Activated naive CD4-positive, alpha-beta T cell treated with anti-CD3 and anti-CD28 coated beads for 36 hours (primary cell): Measurements from ENCODE around the gene CES1. TPM values are rescaled to one million over a fixed set of nuclear protein-coding genes. Genes with fewer than 3 reads are reported as not detected.
"Not testable (repeated sequence)": the region's sequence is repeated elsewhere in the genome, so short reads cannot be mapped to it uniquely, and the experiment has no call there.

Source experiments
- CTCF ChIA-PET: fragments of 350-600 bp; sonication (Branson Sonifier 250); formaldehyde crosslinking; loops from one replicate; lab custom pipeline; 2021; ENCODE audit warnings: antibody characterized with exemption; lab: Charles Lee
- DNase-seq: peaks from one replicate; pipeline ENCODE4 v3.0.0-alpha.2; 2020
- H3K27ac Mint-ChIP-seq: one replicate; pipeline ENCODE4 v1.8.0; 2021; ENCODE audit warnings: mild to moderate bottlenecking, mixed read lengths
- H3K27me3 Mint-ChIP-seq: one replicate; pipeline ENCODE4 v1.8.0; 2021; ENCODE audit warnings: low read depth, mixed read lengths
- H3K36me3 Mint-ChIP-seq: one replicate; pipeline ENCODE4 v1.8.0; 2021; ENCODE audit warnings: low read depth, mixed read lengths
- H3K4me1 Mint-ChIP-seq: one replicate; pipeline ENCODE4 v1.8.0; 2021; ENCODE audit warnings: low read depth, mixed read lengths
- H3K4me3 Mint-ChIP-seq: one replicate; pipeline ENCODE4 v1.8.0; 2021; ENCODE audit warnings: mild to moderate bottlenecking, moderate library complexity, mixed read lengths
- H3K9me3 Mint-ChIP-seq: one replicate; pipeline ENCODE4 v1.8.0; 2021; ENCODE audit warnings: mixed read lengths
- intact Hi-C: fragments of 100-400 bp; cut with micrococcal nuclease; formaldehyde crosslinking; loops from one replicate; pipeline ENCODE4 v1.15.1; 2023
- total RNA-seq, 2 experiments: library from RNA; stranded (reverse); gene quantifications; one replicate each; pipeline ENCODE4 v1.2.3, GENCODE V29; 2021

The CES1 gene
- total RNA-seq, 2 experiments from 2014 or later, result not detected

- Mint-ChIP-seq H3K36me3 (no peaks in the 10 kb centered on the region), H3K9me3 (no peaks in the 10 kb centered on the region), H3K4me1 (no peaks in the 10 kb centered on the region), H3K27ac (no peak overlapping the region), H3K27me3 (peaks cover 6% of the 10 kb centered on the region), H3K4me3 (no peak overlapping the region)
- DNase-seq, result no peak
- CTCF ChIA-PET, result no interaction called here
- intact Hi-C loops, result no loop called here
Measured at GRCh38 chr16:55779402-55780094, 53.3 kb downstream of the CES1 start.

GRCh38 chr16:55778757-55779156, 54.1 kb downstream of the CES1 start:
- Mint-ChIP-seq H3K36me3 (no peaks in the 10 kb centered on the region), H3K9me3 (peaks cover 2% of the 10 kb centered on the region), H3K4me3 (no peak overlapping the region), H3K27ac (no peak overlapping the region), H3K27me3 (peaks cover 3% of the 10 kb centered on the region), H3K4me1 (no peaks in the 10 kb centered on the region)
- CTCF ChIA-PET, result no interaction called here
- intact Hi-C loops, result no loop called here
- no peak for DNase-seq

DNA sequence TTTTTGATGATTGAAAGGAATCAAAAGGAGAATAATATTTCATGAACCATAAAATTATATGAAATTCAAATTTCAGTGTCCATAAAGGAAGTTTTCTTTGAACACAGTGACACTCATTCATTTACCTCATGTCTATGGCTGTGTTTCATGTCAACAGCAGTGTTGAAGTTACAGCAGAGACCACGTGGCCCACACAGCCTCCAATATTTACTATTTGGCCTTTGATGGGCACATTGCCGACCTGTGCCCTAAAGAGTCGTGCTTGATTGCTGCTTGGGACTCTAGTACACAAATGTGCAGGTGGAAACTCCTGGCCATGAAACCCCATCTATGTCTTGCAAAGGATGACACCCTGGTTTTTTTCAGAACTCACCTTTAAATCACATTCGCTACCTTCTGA, 57.0 kb downstream of the CES1 start:
- Mint-ChIP-seq H3K9me3 (peaks cover 2% of the 10 kb centered on the region), H3K36me3 (no peaks in the 10 kb centered on the region), H3K27me3 (peaks cover 7% of the 10 kb centered on the region), H3K4me3 (no peak overlapping the region), H3K27ac (no peak overlapping the region), H3K4me1 (no peaks in the 10 kb centered on the region)
- no peak for DNase-seq
- intact Hi-C loops, result no loop called here
- CTCF ChIA-PET, result no interaction called here

GRCh38 chr16:55773859-55774549, 58.9 kb downstream of the CES1 start:
- DNase-seq, result no peak
- Mint-ChIP-seq H3K36me3 (no peaks in the 10 kb centered on the region), H3K9me3 (peaks cover 2% of the 10 kb centered on the region), H3K4me1 (no peaks in the 10 kb centered on the region), H3K27me3 (peaks cover 7% of the 10 kb centered on the region), H3K4me3 (no peak overlapping the region), H3K27ac (no peak overlapping the region)
- intact Hi-C loops, result no loop called here
- CTCF ChIA-PET, result no interaction called here

- CTCF ChIA-PET, result no interaction called here
- H3K27me3 Mint-ChIP-seq, result peaks cover 11% of the 10 kb centered on the region
- intact Hi-C loops, result loop anchor here (2.0 kb wide), 1 partner anchor 64 kb away; no protein-coding TSS in a partner anchor
- H3K4me1 Mint-ChIP-seq, result no peaks in the 10 kb centered on the region
- no peaks in the 10 kb centered on the region for H3K36me3 Mint-ChIP-seq
- no peak overlapping the region for H3K27ac Mint-ChIP-seq
- H3K4me3 Mint-ChIP-seq, result no peak overlapping the region
- H3K9me3 Mint-ChIP-seq, result no peaks in the 10 kb centered on the region
- no peak for DNase-seq
Measured at GRCh38 chr16:55765161-55765560, 67.7 kb downstream of the CES1 start.

DNA sequence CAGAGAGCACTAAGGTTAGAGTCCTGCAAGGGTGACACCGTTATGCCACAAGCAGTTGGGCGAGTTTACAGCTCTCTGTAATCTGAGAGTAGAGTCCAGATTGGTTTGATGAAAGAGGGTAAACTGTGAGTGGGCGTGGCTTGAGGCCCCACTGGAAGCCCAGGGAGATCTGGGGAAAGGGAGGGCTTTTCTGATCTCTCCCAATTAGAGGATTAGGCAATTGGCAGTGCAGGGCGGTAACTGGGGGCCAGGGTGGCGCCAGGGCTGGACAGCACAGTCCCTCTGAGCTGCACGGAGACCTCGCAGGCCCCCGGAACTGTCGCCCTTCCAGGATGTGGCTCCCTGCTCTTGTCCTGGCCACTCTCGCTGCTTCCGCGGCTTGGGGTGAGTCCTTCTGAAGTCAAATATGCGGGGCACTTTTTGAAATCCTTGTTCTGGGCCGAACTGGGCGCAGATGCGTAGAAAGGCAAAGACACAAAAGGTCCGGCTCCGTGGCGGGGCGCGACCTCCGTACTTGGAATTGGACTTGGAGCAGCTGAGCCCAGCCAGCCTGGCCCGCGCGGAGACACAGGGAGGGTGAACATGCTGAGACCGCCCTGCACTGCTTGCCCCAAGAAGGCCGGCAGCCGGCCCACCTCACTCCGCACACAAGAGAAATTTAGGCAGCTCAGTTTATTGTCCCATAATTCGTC, 72.4 kb downstream of the CES1 start:
- Mint-ChIP-seq H3K27ac (no peak overlapping the region), H3K4me1 (no peaks in the 10 kb centered on the region), H3K4me3 (no peak overlapping the region), H3K9me3 (no peaks in the 10 kb centered on the region), H3K27me3 (peaks cover 14% of the 10 kb centered on the region), H3K36me3 (no peaks in the 10 kb centered on the region)
- intact Hi-C loops, result no loop called here
- CTCF ChIA-PET, result no interaction called here
- DNase-seq, result no peak

DNA sequence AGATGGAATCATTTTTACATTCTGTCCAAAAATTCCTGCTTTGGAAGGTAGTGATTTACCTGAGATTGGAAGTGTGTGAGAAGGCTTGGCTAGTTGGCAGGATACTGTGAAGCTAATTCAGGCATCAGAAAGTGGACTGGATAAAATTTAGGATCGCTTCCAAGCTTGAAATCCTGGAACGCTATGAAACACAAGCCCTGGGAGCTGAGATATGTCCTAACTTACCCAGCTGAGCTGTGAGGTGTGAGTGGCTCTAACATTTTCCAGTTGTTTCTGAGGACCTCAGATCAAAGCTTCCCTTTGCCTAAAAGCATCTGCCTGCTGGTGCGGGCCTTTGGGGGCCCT, 73.0 kb downstream of the CES1 start:
- H3K9me3 Mint-ChIP-seq, H3K4me3 Mint-ChIP-seq, H3K27ac Mint-ChIP-seq, H3K4me1 Mint-ChIP-seq, H3K36me3 Mint-ChIP-seq, CTCF ChIA-PET, intact Hi-C loops, DNase-seq: not testable (repeated sequence)
- peaks cover 14% of the 10 kb centered on the region for H3K27me3 Mint-ChIP-seq

DNA sequence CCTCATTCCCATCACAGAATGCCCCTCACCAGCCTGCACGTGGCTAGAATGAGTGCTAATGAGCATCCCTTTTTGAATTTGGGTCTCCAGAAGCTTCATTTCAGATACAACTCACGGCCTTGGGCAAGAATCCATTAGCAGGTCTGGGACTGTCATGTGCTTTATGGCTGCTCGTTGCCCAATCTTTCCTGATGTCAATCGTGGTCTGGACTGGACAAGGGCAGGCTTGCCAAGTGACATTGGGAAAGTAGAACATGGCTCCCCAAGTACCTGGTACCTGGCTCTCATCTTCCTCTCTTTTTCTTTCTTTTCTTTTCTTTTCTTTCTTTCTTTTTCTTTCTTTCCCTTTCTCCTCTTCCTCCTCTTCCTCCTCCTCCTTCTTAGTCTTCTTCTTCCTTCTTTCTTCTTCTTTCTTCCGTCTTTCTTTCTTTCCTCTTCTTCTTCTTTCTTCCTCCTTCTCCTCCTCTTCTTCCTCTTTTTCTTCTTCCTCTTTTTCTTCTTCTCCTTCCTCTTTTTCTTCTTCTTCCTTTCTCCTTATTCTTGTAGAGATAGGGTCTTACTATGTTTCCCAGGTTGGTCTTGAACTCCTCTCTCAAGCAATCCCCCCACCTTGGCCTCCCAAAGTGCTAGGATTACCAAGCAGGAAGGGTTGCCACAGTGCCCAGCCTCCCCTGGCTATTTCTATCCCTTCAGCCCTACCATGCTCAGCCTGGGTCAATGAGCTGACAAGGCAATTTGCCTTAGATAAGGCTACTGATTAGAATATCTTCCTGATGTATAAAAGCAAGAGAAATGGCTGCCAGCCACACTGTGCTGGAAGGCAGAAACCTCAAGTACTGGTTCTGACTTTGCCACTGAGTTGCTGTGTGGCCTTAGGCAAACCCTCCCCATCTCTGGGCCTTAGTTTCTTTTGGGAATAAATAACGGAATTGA, 75.0 kb downstream of the CES1 start:
- CTCF ChIA-PET, intact Hi-C loops: not testable (repeated sequence)
- peaks cover 15% of the 10 kb centered on the region for H3K4me1 Mint-ChIP-seq

GRCh38 chr16:55756963-55757362, 75.9 kb downstream of the CES1 start:
- no peak overlapping the region for H3K27ac Mint-ChIP-seq
- CTCF ChIA-PET, result no interaction called here
- no peak overlapping the region for H3K4me3 Mint-ChIP-seq

More for the DNA sequence above, 75.0 kb downstream of the CES1 start:
- not testable (repeated sequence) for DNase-seq, H3K4me3 Mint-ChIP-seq, H3K36me3 Mint-ChIP-seq, H3K27ac Mint-ChIP-seq
- Mint-ChIP-seq H3K9me3 (peaks cover 14% of the 10 kb centered on the region), H3K27me3 (peaks cover 14% of the 10 kb centered on the region)

DNA sequence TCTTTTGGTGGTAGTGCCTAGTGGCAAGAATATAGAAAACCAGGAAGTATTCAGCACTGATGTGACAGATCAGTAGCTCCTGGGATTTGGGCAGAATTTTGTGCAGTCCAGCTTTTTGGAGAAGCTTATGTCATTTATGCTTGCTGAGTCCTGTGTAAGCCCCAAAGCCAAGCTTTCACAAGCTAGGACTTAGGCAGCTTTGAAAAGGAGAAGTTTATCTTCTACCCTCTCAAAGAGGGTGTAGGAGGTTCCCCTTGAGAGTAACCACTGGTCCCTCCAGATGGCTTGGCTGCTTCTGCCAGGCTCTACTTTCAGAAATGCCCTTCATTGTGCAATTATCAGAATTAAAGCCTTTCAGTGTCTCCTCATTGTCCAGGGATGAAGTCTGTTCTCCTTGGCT, 78.8 kb downstream of the CES1 start:
- Mint-ChIP-seq H3K27ac (peak overlapping the region; percentile 72), H3K9me3 (peaks cover 20% of the 10 kb centered on the region), H3K36me3 (peaks cover 5% of the 10 kb centered on the region), H3K4me1 (peaks cover 23% of the 10 kb centered on the region), H3K27me3 (peaks cover 3% of the 10 kb centered on the region), H3K4me3 (no peak overlapping the region)
- intact Hi-C loops, result no loop called here
- no peak for DNase-seq
- CTCF ChIA-PET, result interaction anchor here (1.4 kb wide), 1 partner anchor 289 kb away, joined by 4 read pairs; no protein-coding TSS in a partner anchor

More at GRCh38 chr16:55756963-55757362, 75.9 kb downstream of the CES1 start:
- Mint-ChIP-seq H3K27me3 (peaks cover 9% of the 10 kb centered on the region), H3K9me3 (peaks cover 20% of the 10 kb centered on the region), H3K36me3 (peaks cover 5% of the 10 kb centered on the region), H3K4me1 (peaks cover 23% of the 10 kb centered on the region)
- intact Hi-C loops, result no loop called here
- DNase-seq, result no peak

DNA sequence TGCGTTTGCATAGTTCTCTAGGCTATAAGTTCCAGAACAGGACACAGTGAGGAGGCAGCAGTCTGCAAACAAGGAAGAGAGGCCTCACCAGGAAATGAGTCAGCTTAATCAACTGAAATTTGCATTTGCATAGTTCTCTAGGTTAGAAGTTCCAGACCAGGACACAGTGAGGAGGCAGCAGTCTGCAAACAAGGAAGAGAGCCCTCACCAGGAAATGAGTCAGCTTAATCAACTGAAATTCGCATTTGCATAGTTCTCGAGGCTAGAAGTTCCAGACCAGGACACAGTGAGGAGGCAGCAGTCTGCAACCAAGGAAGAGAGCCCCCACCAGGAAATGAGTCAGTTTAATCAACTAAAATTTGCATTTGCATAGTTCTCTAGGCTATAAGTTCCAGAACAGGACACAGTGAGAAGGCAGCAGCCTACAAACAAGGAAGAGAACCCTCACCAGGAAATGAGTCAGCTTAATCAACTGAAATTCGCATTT, 79.7 kb downstream of the CES1 start:
- CTCF ChIA-PET, result interaction anchor here (0.7 to 1.4 kb wide), 2 partner anchors 288 to 450 kb away, joined by 4 read pairs; no protein-coding TSS in a partner anchor
- H3K4me3 Mint-ChIP-seq, H3K27me3 Mint-ChIP-seq, intact Hi-C loops, H3K36me3 Mint-ChIP-seq: not testable (repeated sequence)
- Mint-ChIP-seq H3K9me3 (peaks cover 20% of the 10 kb centered on the region), H3K4me1 (peaks cover 23% of the 10 kb centered on the region), H3K27ac (peak overlapping the region; percentile 71)
- peak; percentile 31 for DNase-seq
